Glutamatergic neuron (in vitro differentiated cells): Measurements from ENCODE around the gene LRIT2. TPM values are rescaled to one million over a fixed set of nuclear protein-coding genes. Genes with fewer than 3 reads are reported as not detected.
"Not testable (repeated sequence)": the region's sequence is repeated elsewhere in the genome, so short reads cannot be mapped to it uniquely, and the experiment has no call there.

Source experiments
- DNase-seq: peaks from one replicate; pipeline ENCODE4 v3.0.0; 2022
- H3K27ac Mint-ChIP-seq: one replicate; pipeline ENCODE4 v1.8.0; 2020; ENCODE audit warnings: mild to moderate bottlenecking, mixed read lengths, inconsistent platforms; ENCODE audit not compliant: unreplicated experiment
- H3K27me3 Mint-ChIP-seq: one replicate; pipeline ENCODE4 v1.8.0; 2020; ENCODE audit warnings: mild to moderate bottlenecking, moderate library complexity, mixed read lengths, inconsistent platforms; ENCODE audit not compliant: unreplicated experiment
- H3K36me3 Mint-ChIP-seq: one replicate; pipeline ENCODE4 v1.8.0; 2020; ENCODE audit warnings: mild to moderate bottlenecking, mixed read lengths, inconsistent platforms; ENCODE audit not compliant: unreplicated experiment
- H3K4me1 Mint-ChIP-seq: one replicate; pipeline ENCODE4 v1.8.0; 2020; ENCODE audit warnings: mild to moderate bottlenecking, low read depth, mixed read lengths, inconsistent platforms; ENCODE audit not compliant: unreplicated experiment
- H3K4me3 Mint-ChIP-seq: one replicate; pipeline ENCODE4 v1.8.0; 2020; ENCODE audit warnings: mild to moderate bottlenecking, mixed read lengths, inconsistent platforms; ENCODE audit not compliant: unreplicated experiment
- H3K9me3 Mint-ChIP-seq: one replicate; pipeline ENCODE4 v1.8.0; 2020; ENCODE audit warnings: mild to moderate bottlenecking, moderate library complexity, mixed read lengths, inconsistent platforms; ENCODE audit not compliant: unreplicated experiment
- total RNA-seq: library from RNA; stranded (reverse); fragmentation: NEBNext Ultra II Directional; extraction: Animal tissue kit (Norgen Biotek cat#: 25700); gene quantifications from one replicate; pipeline ENCODE4 v1.2.1, GENCODE V29; 2021; ENCODE audit not compliant: unreplicated experiment
- TF ChIP-seq, protein P1 (sequence below): fragments of 200-600 bp; sonication (generic); IDR thresholded peaks from one replicate; pipeline ENCODE4 v1.5.0; 2021; ENCODE audit not compliant: partially characterized antibody, unreplicated experiment

Gene LRIT2
- total RNA-seq, 1 donor from 2014 or later = not detected

DNA sequence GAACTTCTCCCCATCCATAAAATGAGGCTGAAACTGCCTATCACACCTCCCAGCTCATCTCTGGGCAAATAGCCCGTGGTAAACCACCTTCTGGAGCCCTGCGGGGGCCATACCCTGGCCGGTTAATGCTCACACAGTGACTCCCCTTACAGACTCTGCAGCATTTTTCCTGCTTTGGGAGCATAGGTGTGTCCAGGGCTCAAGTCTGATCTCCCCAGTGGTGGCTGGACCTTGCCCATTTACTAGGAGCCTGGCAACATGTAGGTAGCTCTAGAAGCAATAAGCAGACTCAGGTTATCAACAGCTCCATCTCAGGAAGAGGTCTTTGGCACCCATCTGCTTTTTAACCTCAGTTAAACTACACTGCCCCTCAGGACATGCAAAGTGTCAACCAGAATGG, 36.5 kb downstream of the LRIT2 start:
- TF ChIP-seq, protein P1, sequence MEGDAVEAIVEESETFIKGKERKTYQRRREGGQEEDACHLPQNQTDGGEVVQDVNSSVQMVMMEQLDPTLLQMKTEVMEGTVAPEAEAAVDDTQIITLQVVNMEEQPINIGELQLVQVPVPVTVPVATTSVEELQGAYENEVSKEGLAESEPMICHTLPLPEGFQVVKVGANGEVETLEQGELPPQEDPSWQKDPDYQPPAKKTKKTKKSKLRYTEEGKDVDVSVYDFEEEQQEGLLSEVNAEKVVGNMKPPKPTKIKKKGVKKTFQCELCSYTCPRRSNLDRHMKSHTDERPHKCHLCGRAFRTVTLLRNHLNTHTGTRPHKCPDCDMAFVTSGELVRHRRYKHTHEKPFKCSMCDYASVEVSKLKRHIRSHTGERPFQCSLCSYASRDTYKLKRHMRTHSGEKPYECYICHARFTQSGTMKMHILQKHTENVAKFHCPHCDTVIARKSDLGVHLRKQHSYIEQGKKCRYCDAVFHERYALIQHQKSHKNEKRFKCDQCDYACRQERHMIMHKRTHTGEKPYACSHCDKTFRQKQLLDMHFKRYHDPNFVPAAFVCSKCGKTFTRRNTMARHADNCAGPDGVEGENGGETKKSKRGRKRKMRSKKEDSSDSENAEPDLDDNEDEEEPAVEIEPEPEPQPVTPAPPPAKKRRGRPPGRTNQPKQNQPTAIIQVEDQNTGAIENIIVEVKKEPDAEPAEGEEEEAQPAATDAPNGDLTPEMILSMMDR = no peak
- Mint-ChIP-seq H3K36me3 (no peaks in the 10 kb centered on the region), H3K27me3 (peaks cover 7% of the 10 kb centered on the region), H3K9me3 (no peaks in the 10 kb centered on the region), H3K4me1 (no peaks in the 10 kb centered on the region), H3K4me3 (no peak overlapping the region), H3K27ac (no peak overlapping the region)
- no peak for DNase-seq

DNA sequence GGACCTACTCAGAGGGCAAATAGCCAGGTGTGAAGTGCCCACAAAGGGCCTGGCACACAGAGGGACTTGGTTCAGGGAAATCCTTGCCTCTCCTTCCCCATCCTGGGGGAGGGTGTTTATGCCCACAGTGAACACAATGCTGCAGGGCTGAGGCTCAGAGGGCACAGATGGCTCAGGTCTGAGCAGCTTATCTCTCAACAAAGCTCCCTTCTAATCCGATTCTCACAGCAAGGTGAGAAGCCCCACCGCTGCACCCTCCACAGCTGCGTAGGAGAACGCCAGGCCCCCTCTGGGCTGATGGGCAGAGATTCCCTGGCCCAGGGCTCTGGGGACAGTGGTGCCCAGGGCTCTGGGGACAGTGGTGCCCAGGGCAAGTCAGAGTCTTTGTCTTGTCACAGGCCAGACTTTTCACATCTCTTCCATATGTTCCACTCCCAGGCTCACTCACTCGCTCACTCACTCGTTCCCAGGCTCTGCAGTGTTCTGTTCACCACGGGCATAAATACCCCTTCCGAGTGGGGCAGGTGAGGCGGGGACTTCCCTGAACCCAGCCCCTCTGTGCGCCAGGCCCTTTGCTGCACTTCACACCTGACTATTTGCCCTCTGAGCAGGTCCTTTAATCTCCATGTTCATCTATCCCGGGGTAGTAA, 39.7 kb downstream of the LRIT2 start:
- H3K27me3 Mint-ChIP-seq = no peaks in the 10 kb centered on the region
- no peaks in the 10 kb centered on the region for H3K36me3 Mint-ChIP-seq
- H3K27ac Mint-ChIP-seq = no peak overlapping the region
- no peaks in the 10 kb centered on the region for H3K9me3 Mint-ChIP-seq
- H3K4me3 Mint-ChIP-seq = no peak overlapping the region
- TF ChIP-seq, protein P1 = no peak
- no peak for DNase-seq
- H3K4me1 Mint-ChIP-seq = no peaks in the 10 kb centered on the region

- Mint-ChIP-seq H3K4me1 (no peaks in the 10 kb centered on the region), H3K36me3 (no peaks in the 10 kb centered on the region), H3K9me3 (no peaks in the 10 kb centered on the region), H3K27me3 (no peaks in the 10 kb centered on the region), H3K4me3 (no peak overlapping the region), H3K27ac (no peak overlapping the region)
- TF ChIP-seq, protein P1 = no peak
- no peak for DNase-seq
Observed at GRCh38 chr10:84184517-84184916, 40.8 kb downstream of the LRIT2 start.

- Mint-ChIP-seq H3K9me3 (peaks cover 1% of the 10 kb centered on the region), H3K4me1 (no peaks in the 10 kb centered on the region), H3K27me3 (peaks cover 1% of the 10 kb centered on the region), H3K4me3 (no peak overlapping the region), H3K27ac (no peak overlapping the region), H3K36me3 (no peaks in the 10 kb centered on the region)
- no peak for DNase-seq
- TF ChIP-seq, protein P1 = no peak
Observed at GRCh38 chr10:84181631-84182030, 43.7 kb downstream of the LRIT2 start.

GRCh38 chr10:84180386-84180785, 45.0 kb downstream of the LRIT2 start:
- H3K36me3 Mint-ChIP-seq, DNase-seq, H3K4me1 Mint-ChIP-seq, H3K27me3 Mint-ChIP-seq, H3K9me3 Mint-ChIP-seq, H3K4me3 Mint-ChIP-seq, H3K27ac Mint-ChIP-seq: not testable (repeated sequence)
